ENCODE results near the gene POU2F1. TPM values are rescaled to one million over a fixed set of nuclear protein-coding genes. Genes with fewer than 3 reads are reported as not detected.

POU2F1 gene
- total RNA-seq, 1 donor from 2014 or later: 36.1 TPM

- no peak overlapping the region for H3K27ac Mint-ChIP-seq
- H3K9me3 Mint-ChIP-seq (ENCODE audit: low read depth): no peaks in the 10 kb centered on the region
These were observed 149.2 kb downstream of the POU2F1 start for GRCh38 chr1:167369933-167370332.

GRCh38 chr1:167371030-167371429 is 150.3 kb downstream of the POU2F1 start:
- no peak for TF ChIP-seq CTCF (IDR thresholded peaks at IDR 0.05; ENCODE audit: unreplicated experiment)
- no peak for DNase-seq (ENCODE audit: low spot score, unreplicated experiment)
- Mint-ChIP-seq H3K4me1 (ENCODE audit: low read depth) (no peaks in the 10 kb centered on the region), H3K4me3 (ENCODE audit: low read depth) (no peak overlapping the region), H3K36me3 (ENCODE audit: insufficient read depth) (peaks cover 9% of the 10 kb centered on the region), H3K9me3 (ENCODE audit: low read depth) (no peaks in the 10 kb centered on the region), H3K27me3 (no peaks in the 10 kb centered on the region), H3K27ac (no peak overlapping the region)

More at GRCh38 chr1:167369933-167370332, 149.2 kb downstream of the POU2F1 start:
- DNase-seq (ENCODE audit: low spot score, unreplicated experiment): no peak
- H3K4me3 Mint-ChIP-seq (ENCODE audit: low read depth): no peak overlapping the region
- H3K27me3 Mint-ChIP-seq: no peaks in the 10 kb centered on the region
- no peak for TF ChIP-seq CTCF (IDR thresholded peaks at IDR 0.05; ENCODE audit: unreplicated experiment)
- H3K4me1 Mint-ChIP-seq (ENCODE audit: low read depth): no peaks in the 10 kb centered on the region
- H3K36me3 Mint-ChIP-seq (ENCODE audit: insufficient read depth): peaks cover 9% of the 10 kb centered on the region

DNA sequence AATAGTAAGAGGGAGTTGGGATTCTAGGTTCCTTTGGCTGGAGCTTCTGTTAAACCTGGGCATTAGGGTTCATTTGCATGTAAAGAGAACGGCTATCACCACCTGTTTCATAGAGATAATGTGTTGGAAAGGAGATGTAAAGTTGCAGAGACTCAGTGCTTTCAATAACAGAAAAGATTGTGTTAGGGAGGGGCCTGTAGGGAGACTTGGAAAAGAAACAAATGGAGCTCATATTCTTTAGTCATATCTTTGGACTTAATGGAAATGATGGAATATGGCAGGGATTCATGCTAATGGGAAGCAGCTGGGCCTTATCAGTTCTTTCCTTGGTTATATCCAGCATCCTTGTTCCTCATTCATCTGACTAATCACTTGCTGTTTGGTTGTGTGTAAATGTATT is 152.7 kb downstream of the POU2F1 start:
- Mint-ChIP-seq H3K36me3 (ENCODE audit: insufficient read depth) (peaks cover 14% of the 10 kb centered on the region), H3K27ac (no peak overlapping the region), H3K4me1 (ENCODE audit: low read depth) (peaks cover 3% of the 10 kb centered on the region), H3K27me3 (no peaks in the 10 kb centered on the region), H3K4me3 (ENCODE audit: low read depth) (no peak overlapping the region), H3K9me3 (ENCODE audit: low read depth) (no peaks in the 10 kb centered on the region)
- no peak for TF ChIP-seq CTCF (IDR thresholded peaks at IDR 0.05; ENCODE audit: unreplicated experiment)
- DNase-seq (ENCODE audit: low spot score, unreplicated experiment): no peak

DNA sequence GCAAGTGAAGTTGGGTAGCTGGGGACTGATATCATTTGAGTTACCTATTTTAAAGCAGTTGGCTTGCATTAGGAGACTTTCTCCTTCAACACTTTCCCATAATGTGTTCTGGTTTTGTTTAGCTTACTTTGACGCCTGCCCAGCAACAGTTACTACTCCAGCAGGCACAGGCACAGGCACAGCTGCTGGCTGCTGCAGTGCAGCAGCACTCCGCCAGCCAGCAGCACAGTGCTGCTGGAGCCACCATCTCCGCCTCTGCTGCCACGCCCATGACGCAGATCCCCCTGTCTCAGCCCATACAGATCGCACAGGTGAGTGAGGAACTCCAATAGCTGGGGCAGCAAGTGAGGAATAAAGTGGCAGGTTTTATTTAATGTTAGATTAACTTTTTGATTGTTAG is 153.3 kb downstream of the POU2F1 start:
- Mint-ChIP-seq H3K27ac (no peak overlapping the region), H3K9me3 (ENCODE audit: low read depth) (no peaks in the 10 kb centered on the region), H3K27me3 (no peaks in the 10 kb centered on the region), H3K36me3 (ENCODE audit: insufficient read depth) (peaks cover 15% of the 10 kb centered on the region), H3K4me1 (ENCODE audit: low read depth) (peaks cover 3% of the 10 kb centered on the region), H3K4me3 (ENCODE audit: low read depth) (no peak overlapping the region)
- TF ChIP-seq CTCF (IDR thresholded peaks at IDR 0.05; ENCODE audit: unreplicated experiment): no peak
- DNase-seq (ENCODE audit: low spot score, unreplicated experiment): no peak

GRCh38 chr1:167375949-167376348 is 155.3 kb downstream of the POU2F1 start:
- Mint-ChIP-seq H3K27ac (no peak overlapping the region), H3K4me3 (ENCODE audit: low read depth) (no peak overlapping the region), H3K36me3 (ENCODE audit: insufficient read depth) (peaks cover 22% of the 10 kb centered on the region), H3K9me3 (ENCODE audit: low read depth) (no peaks in the 10 kb centered on the region), H3K4me1 (ENCODE audit: low read depth) (peaks cover 3% of the 10 kb centered on the region), H3K27me3 (no peaks in the 10 kb centered on the region)
- DNase-seq (ENCODE audit: low spot score, unreplicated experiment): no peak
- no peak for TF ChIP-seq CTCF (IDR thresholded peaks at IDR 0.05; ENCODE audit: unreplicated experiment)
